Stimulated activated CD4-positive, alpha-beta T cell treated with anti-CD3 and anti-CD28 coated beads, Interleukin-12 subunit alpha, Interleukin-12 subunit beta, amount 100 ng/mL, for 24 hours (primary cell): ENCODE measurements around the gene ATP13A4.
"Not testable (repeated sequence)": the region's sequence is repeated elsewhere in the genome, so short reads cannot be mapped to it uniquely, and the experiment has no call there.

Experiments used
- DNase-seq, 2 experiments: peaks; one replicate each; pipeline ENCODE4 v3.0.0-alpha.2; 2020; ENCODE audit warnings: low read depth in 2 of 2

ATP13A4 gene

GRCh38 chr3:193560870-193561269 lies 6.2 kb upstream of the ATP13A4 start:
- DNase-seq, result no peak

- DNase-seq, result no peak
These were observed 5.4 kb upstream of the ATP13A4 start for GRCh38 chr3:193560091-193560490.

DNA sequence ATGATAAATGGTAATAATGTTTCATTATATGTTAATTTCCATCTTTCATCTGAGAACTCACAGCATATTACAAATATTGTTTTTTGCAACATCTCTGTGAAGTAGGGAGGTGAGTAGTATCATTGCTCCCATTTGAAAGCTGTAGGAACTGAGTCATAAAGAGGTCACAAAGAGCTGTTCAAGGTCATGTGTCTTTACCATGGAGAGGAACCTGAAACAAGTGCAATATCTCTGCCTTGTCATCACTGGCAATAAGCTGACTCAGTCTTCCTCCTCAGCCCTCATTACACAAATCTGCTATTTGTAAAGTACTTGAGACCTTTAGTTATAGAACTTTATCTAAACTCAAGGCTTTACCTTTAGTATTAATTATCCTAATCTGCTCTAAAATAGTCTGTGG lies 4.4 kb upstream of the ATP13A4 start:
- DNase-seq, result no peak

- no peak for DNase-seq
These were observed 2.1 kb upstream of the ATP13A4 start for GRCh38 chr3:193556841-193557240.

- no peak for DNase-seq
These were observed 1.1 kb downstream of the ATP13A4 start for GRCh38 chr3:193553586-193553985.

GRCh38 chr3:193552923-193553322 lies 1.8 kb downstream of the ATP13A4 start:
- DNase-seq, result no peak

DNA sequence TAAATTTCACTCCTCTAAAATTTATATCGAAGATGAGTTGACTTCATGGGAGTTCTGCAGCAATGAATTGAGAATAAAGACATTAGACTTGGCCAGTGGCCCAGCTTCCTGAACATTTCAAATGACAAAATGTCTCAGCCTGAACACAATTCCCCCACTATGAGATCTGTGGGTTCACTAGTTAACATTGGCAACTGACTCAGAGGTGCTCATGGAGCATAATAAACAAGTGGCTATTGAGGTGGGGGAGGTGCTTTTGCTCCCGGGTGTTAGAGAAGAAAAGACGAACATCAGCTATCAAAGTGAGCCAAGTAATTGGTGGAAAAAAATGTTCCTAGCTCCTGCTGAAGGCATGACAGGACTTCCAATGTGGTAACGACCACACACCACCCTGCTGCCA lies 6.3 kb downstream of the ATP13A4 start:
- DNase-seq, result no peak

DNA sequence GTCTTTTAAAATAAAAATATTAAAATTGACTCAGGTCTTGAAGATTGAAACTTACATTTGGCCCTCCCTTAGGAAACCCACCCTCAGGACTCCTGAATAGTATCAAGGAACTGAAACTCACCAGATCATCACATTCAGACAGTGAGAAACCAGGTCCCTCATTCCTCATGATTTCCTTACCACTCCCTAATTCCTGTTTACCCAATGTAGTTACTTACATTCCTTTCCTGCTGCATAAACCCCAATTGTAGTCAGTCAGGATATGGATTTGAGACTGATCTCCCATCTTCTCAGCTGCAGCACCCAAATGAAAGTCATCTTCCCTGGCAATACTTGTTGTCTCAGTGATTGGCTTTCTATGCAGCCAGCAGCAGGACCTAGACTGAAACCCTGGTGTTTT lies 8.6 kb downstream of the ATP13A4 start:
- no peak for DNase-seq

- DNase-seq, result no peak
These were observed 9.4 kb downstream of the ATP13A4 start for GRCh38 chr3:193545304-193545703.

- no peak for DNase-seq
These were observed 10.4 kb downstream of the ATP13A4 start for GRCh38 chr3:193544289-193544688.

DNA sequence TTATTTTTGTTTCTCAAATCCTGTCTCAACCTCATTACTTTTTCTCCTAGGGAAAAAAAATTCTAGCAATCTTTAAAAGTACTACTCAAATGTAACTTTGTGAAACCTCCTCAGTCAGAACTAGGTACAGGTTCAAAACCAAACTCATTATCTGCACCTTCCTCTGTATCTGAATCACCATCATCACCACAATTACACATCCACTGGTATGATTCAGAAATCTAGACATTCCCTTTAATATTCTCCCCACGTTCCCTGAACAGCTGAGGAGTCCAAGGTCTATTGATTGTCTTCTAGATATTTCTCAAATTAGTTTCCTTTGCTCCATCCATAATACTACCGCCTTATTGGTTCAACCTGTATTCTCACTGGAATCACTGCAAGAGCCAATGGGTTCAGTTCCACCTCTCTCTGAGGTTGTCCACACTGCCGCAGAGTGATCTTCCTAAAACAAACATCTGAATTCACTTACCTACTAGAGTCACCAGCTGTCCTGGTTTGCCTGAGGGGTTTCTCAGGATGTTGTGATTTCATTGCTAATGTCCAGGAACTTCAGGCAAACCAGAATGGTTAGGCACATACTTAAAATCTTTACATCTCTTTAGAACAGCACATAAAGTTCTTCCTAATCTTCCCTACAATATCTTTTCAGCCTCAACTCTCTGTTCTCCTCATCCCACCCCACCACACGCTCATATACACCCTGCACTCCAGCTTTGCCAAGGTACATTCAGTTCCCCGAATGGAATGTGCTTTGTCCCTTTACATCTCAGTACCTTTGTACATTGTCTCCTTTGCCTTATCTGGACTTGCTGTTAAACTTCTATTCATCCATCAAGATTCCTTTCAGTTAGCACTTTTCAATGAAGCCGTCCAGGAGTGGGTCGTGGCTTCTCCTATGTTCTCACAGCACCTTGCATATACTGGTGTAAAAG lies 24.2 kb downstream of the ATP13A4 start:
- DNase-seq, result no peak

DNA sequence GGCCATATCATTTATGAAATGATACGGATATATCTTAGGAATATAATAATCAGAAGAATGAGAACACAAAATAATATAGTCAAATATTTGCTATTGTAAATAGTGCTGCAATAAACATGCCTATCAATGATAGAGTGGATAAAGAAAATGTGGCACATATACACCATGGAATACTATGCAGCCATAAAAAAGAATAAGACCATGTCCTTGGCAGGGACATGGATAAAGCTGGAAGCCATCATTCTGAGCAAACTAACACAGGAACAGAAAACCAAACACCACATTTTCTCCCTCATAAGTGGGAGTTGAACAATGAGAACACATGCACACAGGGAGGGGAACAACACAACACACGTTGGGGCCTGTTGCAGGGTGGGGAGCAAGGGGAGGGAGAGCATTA lies 28.6 kb downstream of the ATP13A4 start:
- DNase-seq, result not testable (repeated sequence)

- DNase-seq, result no peak
These were observed 32.2 kb downstream of the ATP13A4 start for GRCh38 chr3:193522473-193522872.

DNA sequence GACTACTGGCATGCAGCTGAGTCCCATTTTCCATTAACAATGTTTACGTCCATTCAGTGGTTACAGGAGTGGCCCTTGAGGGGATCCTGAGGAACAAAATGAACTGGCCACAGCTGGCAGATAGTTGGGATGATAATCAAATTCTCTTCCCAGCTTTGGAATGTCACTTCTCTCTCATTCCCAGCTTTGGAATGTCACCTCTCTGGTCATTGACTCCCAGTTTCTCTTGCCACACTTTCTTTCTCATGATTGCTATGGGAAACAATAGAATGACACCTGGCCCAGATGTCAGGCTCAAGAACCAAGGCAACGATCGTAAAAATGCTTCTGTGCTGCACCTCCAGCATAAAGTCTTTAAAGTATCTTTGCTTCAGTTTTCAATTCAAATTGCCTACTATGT lies 34.0 kb downstream of the ATP13A4 start:
- DNase-seq, result no peak

- no peak for DNase-seq
These were observed 38.7 kb downstream of the ATP13A4 start for GRCh38 chr3:193515966-193516365.

DNA sequence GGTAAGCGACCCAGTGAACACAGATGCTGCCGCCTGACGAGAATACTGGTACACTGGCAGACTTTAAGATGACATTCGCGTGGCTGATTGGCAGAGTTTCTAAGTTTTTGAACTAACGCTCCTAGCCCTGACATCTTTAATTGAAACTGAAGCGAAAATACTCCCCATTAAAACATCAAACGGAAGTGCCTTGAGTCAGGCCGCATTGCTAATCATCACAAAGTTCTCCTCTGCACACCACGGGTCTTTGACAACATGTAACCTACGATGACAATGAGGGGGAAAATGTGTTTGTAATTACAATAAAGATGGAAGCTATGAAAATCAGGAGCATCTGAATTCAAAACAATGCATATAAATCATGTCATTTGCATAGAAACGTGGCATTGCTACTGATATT lies 44.5 kb downstream of the ATP13A4 start:
- DNase-seq, result no peak

GRCh38 chr3:193509103-193509965 lies 45.4 kb downstream of the ATP13A4 start:
- DNase-seq, result no peak

DNA sequence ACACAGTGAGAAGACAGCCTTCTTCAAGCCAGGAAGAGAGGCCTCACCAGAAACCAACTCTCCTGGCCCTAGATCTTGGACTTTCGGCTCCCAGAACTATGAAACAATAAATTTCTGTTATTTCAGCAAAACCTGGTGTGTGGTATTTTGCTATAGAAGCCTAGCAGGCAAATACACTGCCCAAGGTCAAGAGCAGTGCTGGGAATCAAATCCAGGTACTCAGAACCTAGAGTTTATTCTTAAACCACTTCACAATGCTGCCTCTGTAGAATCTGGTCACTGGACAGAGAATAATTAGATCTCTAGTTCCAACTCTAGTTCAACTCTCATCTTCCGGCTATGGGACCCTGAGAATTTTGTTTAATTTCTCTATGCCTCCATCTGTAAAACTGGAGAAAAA lies 46.6 kb downstream of the ATP13A4 start:
- no peak for DNase-seq

DNA sequence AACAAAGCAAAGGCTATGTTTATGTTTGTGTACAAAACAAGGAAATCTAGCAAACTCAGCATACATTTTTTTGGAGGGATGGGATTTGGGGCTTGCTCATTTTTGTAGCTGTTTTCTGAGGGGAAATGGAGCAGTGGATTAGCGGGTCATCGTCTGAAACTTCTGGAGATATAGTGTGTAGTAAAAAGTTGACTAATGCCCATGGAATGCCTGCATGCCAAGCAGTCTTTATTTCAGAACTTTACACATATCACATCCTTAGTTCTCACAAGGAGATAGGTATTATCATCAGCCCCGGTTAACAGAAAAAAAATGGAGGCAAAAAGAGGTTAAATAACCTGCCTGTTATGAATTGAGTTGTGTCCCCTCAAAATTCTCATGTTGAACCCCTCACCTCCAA lies 47.1 kb downstream of the ATP13A4 start:
- no peak for DNase-seq

DNA sequence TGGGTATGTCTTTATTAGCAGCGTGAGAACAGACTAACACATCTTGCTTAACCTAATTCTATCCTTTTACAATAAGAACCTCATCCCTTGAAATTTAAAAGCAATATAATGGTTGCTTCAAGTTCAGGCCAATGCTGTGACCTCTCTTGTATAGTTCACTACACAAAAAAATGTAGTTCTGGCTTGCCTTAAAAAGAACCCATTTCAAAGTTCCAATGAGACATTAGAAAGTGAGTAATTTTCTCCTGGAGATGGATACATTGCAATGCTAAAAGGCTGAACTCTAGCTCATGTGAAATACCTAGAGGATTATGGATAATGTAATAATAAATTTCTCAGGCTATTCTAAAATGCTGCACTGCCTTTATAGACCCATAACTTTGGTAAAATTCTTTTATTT lies 47.8 kb downstream of the ATP13A4 start:
- no peak for DNase-seq

DNA sequence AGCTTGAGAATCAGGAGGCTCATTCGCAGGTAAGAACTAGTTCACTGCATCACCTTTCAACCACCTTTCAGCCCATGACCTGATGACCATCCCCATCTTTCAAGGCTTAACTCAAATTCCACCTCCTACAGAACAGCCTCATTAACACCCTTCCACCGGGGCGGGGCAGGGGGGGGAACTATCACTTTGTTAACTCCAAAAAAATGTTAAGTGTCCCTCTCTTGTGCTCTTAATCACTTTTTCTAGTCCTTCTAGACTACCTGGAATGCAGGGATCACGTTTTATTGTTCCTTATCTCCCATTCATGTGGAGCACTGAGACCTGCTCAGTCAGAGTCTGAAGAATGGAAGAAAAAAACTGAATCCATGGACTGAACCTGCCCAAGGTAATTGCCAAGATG lies 51.8 kb downstream of the ATP13A4 start:
- DNase-seq, result no peak

- no peak for DNase-seq
These were observed 54.8 kb downstream of the ATP13A4 start for GRCh38 chr3:193499801-193500485.
